ENCODE results near the gene CCL16.
"Not testable (repeated sequence)": the region's sequence is repeated elsewhere in the genome, so short reads cannot be mapped to it uniquely, and the experiment has no call there.

GRCh38 chr17:36015895-36016294, 34.6 kb upstream of the CCL16 start:
- not testable (repeated sequence) for TF ChIP-seq CTCF, EP300, POLR2AphosphoS5 (IDR thresholded peaks at IDR 0.05)

Measured in stomach (tissue), 4 donors.